Small intestine (tissue), 7 donors: ENCODE measurements around the gene ARMC12. TPM values are rescaled to one million over a fixed set of nuclear protein-coding genes. Genes with fewer than 3 reads are reported as not detected.
"Not testable (repeated sequence)": the region's sequence is repeated elsewhere in the genome, so short reads cannot be mapped to it uniquely, and the experiment has no call there.

Experiments used
- DNase-seq, 2 donors: peaks; one replicate each; pipeline versions ENCODE4 v3.0.0 to v3.0.0-alpha.2; 2013
- FAIRE-seq: peaks from 2 replicates; lab custom pipeline; 2012; peaks lifted over from hg19 to GRCh38; lab: Jason Lieb, UNC
- H3K27ac ChIP-seq, 3 donors: one replicate each; pipeline ENCODE4 v1.5.1; 2013; ENCODE audit warnings: low read length in 2 of 3, mild to moderate bottlenecking in 2 of 3, control low read depth in 1 of 3, inconsistent platforms in 1 of 3, low read depth in 1 of 3, moderate library complexity in 1 of 3
- H3K27me3 ChIP-seq, 3 donors: one replicate each; pipeline ENCODE4 v1.6.1; 2013; ENCODE audit warnings: low read length in 3 of 3, inconsistent platforms in 1 of 3; ENCODE audit not compliant: control insufficient read depth in 3 of 3, insufficient read depth in 3 of 3
- H3K36me3 ChIP-seq, 3 donors: one replicate each; pipeline ENCODE4 v1.6.1; 2013; ENCODE audit warnings: low read length in 3 of 3, inconsistent platforms in 1 of 3, low read depth in 1 of 3, mild to moderate bottlenecking in 1 of 3, moderate library complexity in 1 of 3; ENCODE audit not compliant: control insufficient read depth in 3 of 3, insufficient read depth in 2 of 3
- H3K4me1 ChIP-seq, 3 donors: one replicate each; pipeline ENCODE4 v1.6.1; 2013; ENCODE audit warnings: low read length in 2 of 3, inconsistent platforms in 1 of 3, low read depth in 1 of 3, mild to moderate bottlenecking in 1 of 3, moderate library complexity in 1 of 3; ENCODE audit not compliant: control insufficient read depth in 3 of 3, insufficient read depth in 2 of 3
- H3K4me3 ChIP-seq, 3 donors: one replicate each; pipeline ENCODE4 v1.5.1; 2013; ENCODE audit warnings: low read length in 3 of 3, control low read depth in 1 of 3, inconsistent platforms in 1 of 3, low read depth in 1 of 3, mild to moderate bottlenecking in 1 of 3, moderate library complexity in 1 of 3
- H3K9me3 ChIP-seq, 2 donors: one replicate each; pipeline ENCODE4 v1.6.1; 2013; ENCODE audit warnings: low read depth in 1 of 2, low read length in 1 of 2; ENCODE audit not compliant: control insufficient read depth in 2 of 2, insufficient read depth in 1 of 2
- WGBS, 3 donors: extraction: QIAGEN DNeasy Blood & Tissue Kit; methylation state at CpG; one replicate each; pipeline ENCODE4 v1.1.7; 2013; 5-methylcytosine and 5-hydroxymethylcytosine counted together
- polyA plus RNA-seq, 4 donors: library from polyadenylated mRNA; stranded (reverse) in 3 of 4; unstranded in 1 of 4; fragments of 200-250 nt in 3 of 4; fragments of 120-200 nt in 1 of 4; gene quantifications; one replicate each; pipeline versions ENCODE4 v1.2.1 to v1.2.3, GENCODE V29; 2013
- donor health status: healthy with polysubstance abuse.
- donor health status: control.
- donor health status: control.
- donor health status: Bipolar disorder and iron deficiency.
- donor health status: healthy.

ARMC12 gene
- polyA plus RNA-seq, 4 donors: 0.41 to 2.5 (median 0.72) TPM; not detected in 1

DNA sequence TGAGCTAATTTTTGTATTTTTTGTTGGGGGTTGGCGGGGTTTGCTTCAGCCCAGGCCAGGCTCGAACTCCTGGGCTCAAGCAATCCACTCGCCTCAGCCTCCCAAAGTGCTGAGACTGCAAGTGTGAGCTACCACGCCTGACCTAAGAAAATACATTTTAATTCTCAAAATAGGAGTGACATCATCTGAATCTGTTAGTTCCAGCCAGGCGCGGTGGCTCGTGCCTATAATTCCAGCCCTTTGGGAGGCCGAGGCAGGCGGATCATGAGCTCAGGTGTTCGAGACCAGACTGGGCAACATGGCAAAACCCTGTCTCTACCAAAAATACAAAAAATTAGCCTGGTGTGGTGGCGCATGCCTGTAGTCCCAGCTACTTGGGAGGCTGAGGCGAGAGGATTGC is 2.5 kb upstream of the ARMC12 start:
- peaks cover 14 to 21% (median 19%) of the 10 kb centered on the region in 3 donors for H3K4me1 ChIP-seq
- FAIRE-seq: not testable (repeated sequence)
- WGBS, 3 donors: 97% methylated on average over 12 of the region's 12 CpGs

GRCh38 chr6:35735452-35735851 is 1.4 kb upstream of the ARMC12 start:
- Histone ChIP-seq H3K4me1 (peaks cover 12 to 29% (median 15%) of the 10 kb centered on the region in 3 donors), H3K4me3 (no peak overlapping the region), H3K36me3 (no peaks in the 10 kb centered on the region), H3K9me3 (no peaks in the 10 kb centered on the region), H3K27me3 (no peaks in the 10 kb centered on the region), H3K27ac (no peak overlapping the region)
- DNase-seq (no peak), FAIRE-seq (no peak)
- WGBS, 3 donors: 62 to 89% (median 71%) methylated on average over 3 of the region's 3 CpGs

More for the DNA sequence above, 2.5 kb upstream of the ARMC12 start:
- H3K36me3 ChIP-seq, H3K27ac ChIP-seq, DNase-seq, H3K9me3 ChIP-seq, H3K27me3 ChIP-seq, H3K4me3 ChIP-seq: not testable (repeated sequence)

DNA sequence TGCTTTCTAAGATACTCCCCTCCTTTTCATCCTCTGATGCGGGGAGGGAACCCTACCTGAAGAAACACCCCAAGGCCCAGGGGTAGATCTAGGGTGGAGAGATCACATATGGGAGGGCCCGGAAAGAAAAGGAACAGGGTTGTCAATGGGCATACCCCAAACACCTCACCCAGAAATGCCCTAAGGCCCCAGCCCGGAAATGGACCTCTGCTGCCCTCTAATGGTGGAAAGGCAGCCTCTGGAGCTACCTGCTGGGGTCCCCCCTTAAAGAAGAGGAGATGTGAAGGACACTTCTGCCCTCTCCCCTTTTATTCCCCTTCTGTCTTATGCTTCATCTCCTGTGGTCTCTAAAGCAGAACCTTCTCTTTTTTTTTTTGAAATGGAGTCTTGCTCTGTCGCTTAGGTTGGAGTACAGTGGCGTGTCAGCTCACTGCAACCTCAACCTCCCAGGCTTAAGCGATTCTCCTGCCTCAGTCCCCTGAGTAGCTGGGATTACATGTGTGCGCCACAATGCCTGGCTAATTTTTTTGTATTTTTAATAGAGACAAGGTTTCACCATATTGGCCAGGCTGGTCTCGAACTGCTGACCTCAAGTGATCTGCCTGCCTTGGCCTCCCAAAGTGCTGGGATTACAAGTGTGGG is 458 bp upstream of the ARMC12 start:
- Histone ChIP-seq H3K4me1 (peaks cover 11 to 27% (median 12%) of the 10 kb centered on the region in 3 donors), H3K27ac (no peak overlapping the region), H3K4me3 (no peak overlapping the region), H3K9me3 (no peaks in the 10 kb centered on the region), H3K36me3 (no peaks in the 10 kb centered on the region), H3K27me3 (no peaks in the 10 kb centered on the region)
- FAIRE-seq: no peak
- 69 to 70% (median 70%) methylated on average over 8 of the region's 8 CpGs for WGBS, 3 donors
- peak; percentile 80 to 86 for DNase-seq

DNA sequence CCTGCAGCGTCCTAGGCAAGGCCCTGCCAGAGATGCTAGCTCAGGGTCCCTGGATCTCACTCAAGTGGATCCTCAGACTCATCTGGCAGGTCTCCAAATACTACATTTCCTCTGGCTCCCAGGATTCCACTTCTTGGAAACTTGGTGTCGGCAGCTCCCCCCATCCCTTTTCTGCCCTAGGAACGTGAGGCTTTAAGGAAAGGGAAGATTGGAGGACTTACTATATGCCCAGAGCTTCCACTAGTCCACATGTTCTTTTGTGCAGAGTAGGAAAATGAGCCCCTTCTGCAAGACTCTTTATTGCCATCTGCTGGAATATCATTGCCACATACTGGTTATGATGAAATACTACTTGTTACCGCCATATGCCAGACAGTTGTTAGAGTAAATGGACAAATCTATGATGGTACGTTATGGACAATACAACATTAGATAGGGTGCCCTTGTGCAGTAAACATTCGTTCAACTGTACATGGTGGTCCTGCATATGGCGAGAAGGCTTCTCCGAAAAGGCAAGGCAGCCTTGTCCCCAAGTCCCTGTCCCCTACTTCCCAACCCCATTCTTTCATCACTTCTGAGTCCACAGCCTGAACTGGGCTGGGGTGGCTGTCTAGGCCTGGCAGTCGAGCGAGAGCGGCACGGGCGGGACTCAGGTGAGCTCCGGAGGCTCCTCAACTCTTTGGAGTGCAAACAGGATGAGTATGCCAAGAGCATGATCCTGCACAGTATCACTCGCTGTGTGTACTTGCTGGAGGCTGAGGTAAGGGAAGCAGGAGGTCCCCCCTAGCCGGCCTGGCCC is 780 bp downstream of the ARMC12 start:
- FAIRE-seq: no peak
- Histone ChIP-seq H3K4me3 (no peak overlapping the region), H3K9me3 (no peaks in the 10 kb centered on the region), H3K4me1 (peaks cover 8 to 18% (median 8%) of the 10 kb centered on the region in 3 donors), H3K27me3 (no peaks in the 10 kb centered on the region), H3K27ac (no peak overlapping the region), H3K36me3 (no peaks in the 10 kb centered on the region)
- WGBS, 3 donors: 63 to 65% (median 64%) methylated on average over 16 of the region's 16 CpGs
- DNase-seq: peak; percentile 78 to 84

DNA sequence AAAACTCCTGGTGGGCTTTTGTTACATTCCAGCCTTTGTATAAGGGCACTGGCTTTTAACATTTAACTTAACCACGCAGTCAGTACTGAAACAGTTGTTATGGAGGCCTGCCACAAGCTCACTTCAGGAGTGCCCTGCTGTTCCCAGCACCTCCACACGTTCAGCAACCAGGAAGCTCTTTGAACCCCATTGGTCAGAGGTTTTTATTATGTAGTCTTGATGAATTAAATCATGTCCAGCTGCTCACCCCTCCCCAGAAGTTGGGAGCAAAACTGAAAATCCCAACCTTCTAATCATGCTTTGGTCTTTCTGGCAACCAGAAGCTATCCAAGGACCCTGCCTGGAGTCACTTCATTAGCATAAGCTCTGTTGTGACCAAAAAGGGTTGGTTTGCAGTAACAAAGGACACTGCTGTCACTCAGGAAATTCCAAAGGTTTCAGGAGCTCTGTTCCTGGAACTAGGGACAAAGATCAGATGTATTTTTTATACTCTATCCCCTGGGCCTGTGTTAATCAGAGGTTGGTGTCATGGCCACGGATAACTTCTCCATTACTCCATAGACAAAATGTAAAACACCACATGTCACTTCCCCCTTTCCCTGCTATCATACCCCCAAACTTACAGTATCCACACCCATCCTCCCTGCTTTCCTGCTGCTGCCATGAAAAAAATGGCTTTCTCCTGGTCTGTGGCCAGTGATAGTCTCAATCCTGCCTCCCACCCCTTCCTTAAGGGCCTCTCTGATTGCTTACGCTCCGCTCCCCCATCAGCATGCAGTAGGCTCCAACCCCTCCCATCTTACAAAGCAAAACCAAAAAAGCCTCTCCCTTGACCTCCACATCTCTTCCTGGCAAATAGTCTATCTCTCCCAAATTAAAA is 3.1 kb downstream of the ARMC12 start:
- no peak for FAIRE-seq
- peak; percentile 80 to 88 for DNase-seq
- no peak overlapping the region for H3K4me3 ChIP-seq
- no peaks in the 10 kb centered on the region for H3K36me3 ChIP-seq
- 39 to 55% (median 51%) methylated on average over 5 of the region's 5 CpGs for WGBS, 3 donors
- no peaks in the 10 kb centered on the region for H3K27me3 ChIP-seq
- peak overlapping the region; percentile 60 to 85 (median 79) for H3K27ac ChIP-seq
- no peaks in the 10 kb centered on the region for H3K9me3 ChIP-seq
- peaks cover 2 to 14% (median 3%) of the 10 kb centered on the region in 3 donors for H3K4me1 ChIP-seq

DNA sequence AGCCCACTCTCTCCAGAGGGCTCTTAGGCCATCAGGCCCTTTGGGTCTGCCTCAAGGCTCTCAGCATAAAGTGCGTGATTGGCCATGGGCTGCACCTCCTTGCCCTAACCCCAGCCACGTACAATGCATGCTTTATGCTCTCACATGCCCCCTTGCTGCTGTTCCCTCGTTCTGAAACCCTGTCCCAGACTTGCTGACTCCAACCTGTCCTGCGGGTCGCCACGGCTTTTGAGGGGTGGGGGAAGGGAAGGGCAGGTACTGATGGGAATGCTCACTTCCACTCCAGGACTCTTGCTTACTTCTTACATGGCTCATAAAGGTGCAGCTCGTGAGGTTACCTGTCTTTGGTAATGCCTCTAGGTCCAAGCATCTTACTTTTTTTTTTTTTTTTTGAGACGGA is 6.0 kb downstream of the ARMC12 start:
- no peaks in the 10 kb centered on the region for H3K9me3 ChIP-seq
- peaks cover 0 to 14% (median 3%) of the 10 kb centered on the region in 3 donors for H3K4me1 ChIP-seq
- H3K36me3 ChIP-seq: no peaks in the 10 kb centered on the region
- 57 to 74% (median 70%) methylated on average over 7 to 8 of the region's 8 CpGs for WGBS, 3 donors
- no peak overlapping the region for H3K4me3 ChIP-seq
- DNase-seq (no peak), FAIRE-seq (no peak)
- H3K27ac ChIP-seq: no peak overlapping the region
- H3K27me3 ChIP-seq: no peaks in the 10 kb centered on the region

DNA sequence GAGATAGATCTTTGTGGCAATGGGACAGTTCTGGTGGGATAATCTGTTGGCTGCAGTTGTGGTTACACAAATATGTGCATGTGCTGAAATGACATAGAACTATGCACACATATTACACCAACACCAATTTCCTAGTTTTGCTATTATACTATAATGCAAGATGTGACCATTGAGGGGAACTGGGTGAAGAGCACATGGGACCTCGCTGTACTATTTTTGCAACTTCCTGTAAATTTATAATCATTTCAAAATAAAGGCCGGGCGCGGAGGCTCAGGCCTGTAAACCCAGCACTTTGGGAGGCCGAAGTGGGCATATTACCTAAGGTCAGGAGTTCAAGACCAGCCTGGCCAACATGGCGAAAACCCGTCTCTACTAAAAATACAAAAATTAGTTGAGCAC is 8.7 kb downstream of the ARMC12 start:
- H3K4me3 ChIP-seq: no peak overlapping the region
- FAIRE-seq: no peak
- H3K36me3 ChIP-seq: no peaks in the 10 kb centered on the region
- no peak for DNase-seq
- no peaks in the 10 kb centered on the region for H3K27me3 ChIP-seq
- H3K4me1 ChIP-seq: peaks cover 0 to 1% (median 0%) of the 10 kb centered on the region in 3 donors
- no peak overlapping the region for H3K27ac ChIP-seq
- WGBS, 3 donors: 86 to 97% (median 92%) methylated on average over 7 of the region's 7 CpGs
- no peaks in the 10 kb centered on the region for H3K9me3 ChIP-seq

GRCh38 chr6:35746516-35746915 is 9.7 kb downstream of the ARMC12 start:
- 89 to 94% (median 90%) methylated on average over 3 of the region's 3 CpGs for WGBS, 3 donors
- DNase-seq (no peak), FAIRE-seq (no peak)
- Histone ChIP-seq H3K9me3 (no peaks in the 10 kb centered on the region), H3K27ac (no peak overlapping the region), H3K4me1 (no peaks in the 10 kb centered on the region), H3K4me3 (no peak overlapping the region), H3K27me3 (peaks cover 0 to under 1% (median 0%) of the 10 kb centered on the region in 3 donors), H3K36me3 (no peaks in the 10 kb centered on the region)
